ENCODE measurements around the gene CCDC24. TPM values are rescaled to one million over a fixed set of nuclear protein-coding genes. Genes with fewer than 3 reads are reported as not detected.
A peak's percentile ranks its signal among the peaks of the same experiment; 100 is the strongest.

Gene CCDC24
- total and polyA plus RNA-seq, 2 of the 13 experiments (the other 11 are each of a cell fraction or from before 2014, with no cell fraction given), result 1.4 to 2.9 TPM

DNA sequence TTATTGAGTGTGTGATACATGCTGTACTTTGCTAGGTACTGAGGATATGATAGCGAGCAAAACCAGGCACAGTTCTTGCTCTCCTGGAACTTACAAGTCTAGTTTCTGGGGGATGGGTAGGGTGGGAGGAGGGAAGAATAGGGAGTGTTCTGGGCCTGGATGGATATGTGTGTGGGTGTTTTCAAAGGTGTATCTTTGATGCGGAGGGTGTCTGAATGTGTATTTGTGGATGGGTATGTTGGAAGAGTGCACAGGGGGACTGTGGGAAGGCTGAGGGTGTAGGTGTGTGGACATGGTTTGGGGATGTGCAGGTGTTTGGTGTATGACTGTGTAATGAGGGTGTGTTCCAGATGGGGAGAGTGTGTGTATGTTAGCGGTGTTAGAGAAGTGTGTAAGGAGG lies 26.1 kb upstream of the CCDC24 start:
- no peaks in the 10 kb centered on the region for H4K20me1 ChIP-seq (ENCODE audit: insufficient read depth, low read length)
- 0 out of 2 replicates have a peak, but pooled peaks cover 4% of the 10 kb centered on the region for H3K4me1 ChIP-seq (ENCODE audit: insufficient read depth, low read length)
- CTCF ChIA-PET (ENCODE audit: low intra/inter-chr PET ratio, low total read pairs), result no interaction called here
- no peak for TF ChIP-seq PAWR (CRISPR knock-in tag; IDR thresholded peaks at IDR 0.05; ENCODE audit: borderline replicate concordance)
- no peak for TF ChIP-seq ZNF672 (CRISPR knock-in tag; IDR thresholded peaks at IDR 0.05)
- TF ChIP-seq FOXP1 (IDR thresholded peaks at IDR 0.05), result 0 out of 2 replicates have a peak, but pooled peaks have one; percentile 18
- TF ChIP-seq FOXP1 (CRISPR knock-in tag; IDR thresholded peaks at IDR 0.05), result no peak
- TF ChIP-seq, protein P1, sequence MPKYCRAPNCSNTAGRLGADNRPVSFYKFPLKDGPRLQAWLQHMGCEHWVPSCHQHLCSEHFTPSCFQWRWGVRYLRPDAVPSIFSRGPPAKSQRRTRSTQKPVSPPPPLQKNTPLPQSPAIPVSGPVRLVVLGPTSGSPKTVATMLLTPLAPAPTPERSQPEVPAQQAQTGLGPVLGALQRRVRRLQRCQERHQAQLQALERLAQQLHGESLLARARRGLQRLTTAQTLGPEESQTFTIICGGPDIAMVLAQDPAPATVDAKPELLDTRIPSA (CRISPR knock-in tag; IDR thresholded peaks at IDR 0.05; ENCODE audit: borderline replicate concordance), result no peak
- TF ChIP-seq, protein P2, sequence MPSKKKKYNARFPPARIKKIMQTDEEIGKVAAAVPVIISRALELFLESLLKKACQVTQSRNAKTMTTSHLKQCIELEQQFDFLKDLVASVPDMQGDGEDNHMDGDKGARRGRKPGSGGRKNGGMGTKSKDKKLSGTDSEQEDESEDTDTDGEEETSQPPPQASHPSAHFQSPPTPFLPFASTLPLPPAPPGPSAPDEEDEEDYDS (CRISPR knock-in tag; IDR thresholded peaks at IDR 0.05), result no peak
- no peaks in the 10 kb centered on the region for H3K9me3 ChIP-seq (ENCODE audit: low read length)
- H2AFZ ChIP-seq (ENCODE audit: low read length), result no peak overlapping the region
- H3K27ac ChIP-seq (ENCODE audit: extremely low read length, insufficient read depth, low read length), result no peak overlapping the region
- WGBS (ENCODE audit: low lambda C conversion rate), result 99% methylated on average over 3 of the region's 3 CpGs
- in situ Hi-C loops (cut with HindIII; ENCODE audit: extremely low pct_ligation_motif_present, low pct_unique_long_range_greater_than_20kb) (no loop called here), intact Hi-C loops (cut with micrococcal nuclease; ENCODE audit: unreplicated experiment) (no loop called here)
- peaks cover 4 to 8% of the 10 kb centered on the region in 2 experiments; a peak in 4 of 5 replicates for H3K36me3 ChIP-seq (replicated peaks in 1 of 2; ENCODE audit: control insufficient read depth in 1 of 2, insufficient read depth in 2 of 2, low read length in 2 of 2)
- DNase-seq (ENCODE audit: low spot score) (no peak), ATAC-seq (no peak), FAIRE-seq (no peak)
- no peak overlapping the region for H3K9ac ChIP-seq (ENCODE audit: insufficient read depth, low read depth, low read length)
- POLR2A ChIA-PET, result no interaction called here
- H3K4me2 ChIP-seq (ENCODE audit: low read depth, low read length), result no peak overlapping the region
- peaks cover 4% of the 10 kb centered on the region for H3K79me2 ChIP-seq (ENCODE audit: insufficient read depth, low read length)
- H3K27me3 ChIP-seq (ENCODE audit: control insufficient read depth in 1 of 2, insufficient read depth in 2 of 2, low read length in 2 of 2), result no peaks in the 10 kb centered on the region
- no peak overlapping the region for H3K4me3 ChIP-seq (replicated peaks in 1 of 3; ENCODE audit: insufficient read depth in 1 of 3, low read depth in 2 of 3, low read length in 3 of 3)
- BruUV-seq (replicated peaks), result no TSS peak

DNA sequence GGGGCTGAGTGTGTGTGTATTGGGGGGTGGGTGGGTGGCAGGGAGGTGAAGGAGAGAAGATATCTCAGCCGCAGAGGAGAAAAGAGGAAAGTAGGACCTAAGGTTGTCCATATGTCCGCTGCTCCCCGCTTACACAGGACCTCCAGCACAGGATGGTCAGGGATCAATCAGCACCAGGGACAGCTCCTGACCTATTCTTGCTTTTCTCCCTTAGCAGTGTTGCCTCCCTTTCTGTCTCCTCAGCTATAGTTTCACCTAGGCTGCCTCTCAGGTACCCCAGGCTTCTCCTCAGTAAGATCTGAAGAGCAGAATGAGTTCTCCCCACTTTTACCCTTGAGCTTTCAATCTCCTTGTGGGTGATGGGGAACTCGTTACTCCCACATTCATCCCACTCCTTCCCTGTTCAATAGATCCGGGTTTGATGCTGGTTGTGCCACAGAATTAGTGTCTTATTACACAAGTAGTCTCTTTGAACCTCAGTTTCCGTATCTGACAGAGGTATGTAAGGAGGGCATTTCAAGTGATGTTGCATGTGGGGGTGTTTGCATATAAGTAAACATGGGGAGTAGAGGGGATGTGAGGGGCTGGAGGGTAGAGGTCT lies 23.0 kb upstream of the CCDC24 start:
- intact Hi-C loops (cut with micrococcal nuclease; ENCODE audit: unreplicated experiment) (no loop called here), in situ Hi-C loops (cut with HindIII; ENCODE audit: extremely low pct_ligation_motif_present, low pct_unique_long_range_greater_than_20kb) (no loop called here)
- DNase-seq (ENCODE audit: low spot score), result no peak
- H3K9ac ChIP-seq (ENCODE audit: insufficient read depth, low read depth, low read length), result no peak overlapping the region
- H3K4me2 ChIP-seq (ENCODE audit: low read depth, low read length), result no peak overlapping the region
- no TSS peak for BruUV-seq (replicated peaks)
- CTCF ChIA-PET (ENCODE audit: low intra/inter-chr PET ratio, low total read pairs), result no interaction called here
- no peak for ATAC-seq
- no peak overlapping the region for H2AFZ ChIP-seq (ENCODE audit: low read length)
- H3K27me3 ChIP-seq (ENCODE audit: control insufficient read depth in 1 of 2, insufficient read depth in 2 of 2, low read length in 2 of 2), result no peaks in the 10 kb centered on the region
- no peak for FAIRE-seq
- peaks cover 3 to 4% of the 10 kb centered on the region in 2 experiments; a peak in 2 of 5 replicates for H3K36me3 ChIP-seq (replicated peaks in 1 of 2; ENCODE audit: control insufficient read depth in 1 of 2, insufficient read depth in 2 of 2, low read length in 2 of 2)
- no peak overlapping the region for H3K27ac ChIP-seq (ENCODE audit: extremely low read length, insufficient read depth, low read length)
- POLR2A ChIA-PET, result interaction anchor here (0.6 to 1.5 kb wide), 2 partner anchors 10 to 21 kb away, joined by 3 read pairs; partner anchors contain the start of gene IPO13
- no peaks in the 10 kb centered on the region for H4K20me1 ChIP-seq (ENCODE audit: insufficient read depth, low read length)
- peaks cover 14% of the 10 kb centered on the region for H3K4me1 ChIP-seq (ENCODE audit: insufficient read depth, low read length)
- 95% methylated on average over 6 of the region's 6 CpGs for WGBS (ENCODE audit: low lambda C conversion rate)
- H3K4me3 ChIP-seq (replicated peaks in 1 of 3; ENCODE audit: insufficient read depth in 1 of 3, low read depth in 2 of 3, low read length in 3 of 3), result no peak overlapping the region
- peaks cover 11% of the 10 kb centered on the region for H3K79me2 ChIP-seq (ENCODE audit: insufficient read depth, low read length)
- no peaks in the 10 kb centered on the region for H3K9me3 ChIP-seq (ENCODE audit: low read length)
- no peak for TF ChIP-seq NBN (conservative IDR thresholded peaks at IDR 0.05)
- TF ChIP-seq, protein P3, sequence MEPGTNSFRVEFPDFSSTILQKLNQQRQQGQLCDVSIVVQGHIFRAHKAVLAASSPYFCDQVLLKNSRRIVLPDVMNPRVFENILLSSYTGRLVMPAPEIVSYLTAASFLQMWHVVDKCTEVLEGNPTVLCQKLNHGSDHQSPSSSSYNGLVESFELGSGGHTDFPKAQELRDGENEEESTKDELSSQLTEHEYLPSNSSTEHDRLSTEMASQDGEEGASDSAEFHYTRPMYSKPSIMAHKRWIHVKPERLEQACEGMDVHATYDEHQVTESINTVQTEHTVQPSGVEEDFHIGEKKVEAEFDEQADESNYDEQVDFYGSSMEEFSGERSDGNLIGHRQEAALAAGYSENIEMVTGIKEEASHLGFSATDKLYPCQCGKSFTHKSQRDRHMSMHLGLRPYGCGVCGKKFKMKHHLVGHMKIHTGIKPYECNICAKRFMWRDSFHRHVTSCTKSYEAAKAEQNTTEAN (CRISPR knock-in tag; conservative IDR thresholded peaks at IDR 0.05), result 0 out of 2 replicates have a peak, but pooled peaks have one; percentile 35
- TF ChIP-seq THAP11 (CRISPR knock-in tag; IDR thresholded peaks at IDR 0.05), result peak; percentile 72
- TF ChIP-seq ZSCAN20 (CRISPR knock-in tag; IDR thresholded peaks at IDR 0.05; ENCODE audit: borderline replicate concordance), result no peak
- TF ChIP-seq NR2F6 (IDR thresholded peaks at IDR 0.05), result no peak
- TF ChIP-seq NR2F6 (CRISPR knock-in tag; IDR thresholded peaks at IDR 0.05), result peak; percentile 34; the same call in 1 of the 2 replicates
- peak; percentile 93 for TF ChIP-seq EHMT2 (IDR thresholded peaks at IDR 0.05; ENCODE audit: borderline replicate concordance, low read depth, low read length)
- TF ChIP-seq ZNF331 (CRISPR knock-in tag; IDR thresholded peaks at IDR 0.05), result peak; percentile 62; the same call in 1 of the 2 replicates
- peak; percentile 68 for TF ChIP-seq SAP130 (CRISPR knock-in tag; IDR thresholded peaks at IDR 0.05; ENCODE audit: low read depth)
- TF ChIP-seq, protein P1 (CRISPR knock-in tag; IDR thresholded peaks at IDR 0.05; ENCODE audit: borderline replicate concordance), result no peak
- no peak for TF ChIP-seq NCOR1 (IDR thresholded peaks at IDR 0.05; ENCODE audit: borderline replicate concordance, low read length)
- TF ChIP-seq TSC22D2 (CRISPR knock-in tag; IDR thresholded peaks at IDR 0.05; ENCODE audit: borderline replicate concordance), result 0 out of 2 replicates have a peak, but pooled peaks have one; percentile 51

All from HepG2 (cell line).